Body of pancreas (tissue), 4 donors: Measurements from ENCODE around the gene GMCL1.

Source experiments
- POLR2A ChIP-seq, 3 donors: fragments of 450-650 bp; IDR thresholded peaks; one replicate each; pipeline ENCODE4 v1.6.1; 2016; ENCODE audit warnings: antibody characterized with exemption in 3 of 3, mild to moderate bottlenecking in 2 of 3
- TF ChIP-seq, protein P1 (sequence below), 7 experiments: fragments of 450-650 bp in 4 of 7; fragments of 200-600 bp in 3 of 7; sonication (generic) in 3 of 7; IDR thresholded peaks; one replicate each; pipeline ENCODE4 v1.5.1; 2016 to 2019; ENCODE audit warnings: antibody characterized with exemption in 7 of 7

DNA sequence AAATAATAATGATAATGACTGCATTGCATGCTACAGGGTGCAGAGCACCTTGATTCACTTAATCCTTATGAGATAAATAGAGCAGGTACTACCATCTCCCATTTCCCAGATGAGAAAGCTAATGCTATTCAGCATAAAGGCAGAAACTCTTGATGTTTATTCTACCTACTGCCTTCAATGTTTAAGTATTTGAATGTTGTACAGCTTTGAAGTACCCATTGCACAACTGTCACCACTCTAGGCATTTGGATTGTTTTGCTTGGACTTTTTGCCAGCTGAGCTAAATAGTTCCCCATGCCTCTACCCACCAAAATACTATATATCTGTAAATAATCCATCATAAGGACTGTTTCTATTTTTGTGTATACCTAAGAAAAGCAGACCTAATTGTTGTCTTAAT lies 77.8 kb downstream of the GMCL1 start:
- no peak for TF ChIP-seq POLR2A (IDR thresholded peaks at IDR 0.05)
- TF ChIP-seq, protein P1, sequence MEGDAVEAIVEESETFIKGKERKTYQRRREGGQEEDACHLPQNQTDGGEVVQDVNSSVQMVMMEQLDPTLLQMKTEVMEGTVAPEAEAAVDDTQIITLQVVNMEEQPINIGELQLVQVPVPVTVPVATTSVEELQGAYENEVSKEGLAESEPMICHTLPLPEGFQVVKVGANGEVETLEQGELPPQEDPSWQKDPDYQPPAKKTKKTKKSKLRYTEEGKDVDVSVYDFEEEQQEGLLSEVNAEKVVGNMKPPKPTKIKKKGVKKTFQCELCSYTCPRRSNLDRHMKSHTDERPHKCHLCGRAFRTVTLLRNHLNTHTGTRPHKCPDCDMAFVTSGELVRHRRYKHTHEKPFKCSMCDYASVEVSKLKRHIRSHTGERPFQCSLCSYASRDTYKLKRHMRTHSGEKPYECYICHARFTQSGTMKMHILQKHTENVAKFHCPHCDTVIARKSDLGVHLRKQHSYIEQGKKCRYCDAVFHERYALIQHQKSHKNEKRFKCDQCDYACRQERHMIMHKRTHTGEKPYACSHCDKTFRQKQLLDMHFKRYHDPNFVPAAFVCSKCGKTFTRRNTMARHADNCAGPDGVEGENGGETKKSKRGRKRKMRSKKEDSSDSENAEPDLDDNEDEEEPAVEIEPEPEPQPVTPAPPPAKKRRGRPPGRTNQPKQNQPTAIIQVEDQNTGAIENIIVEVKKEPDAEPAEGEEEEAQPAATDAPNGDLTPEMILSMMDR (IDR thresholded peaks at IDR 0.05), result no peak
